ENCODE data around the gene HFE. TPM values are rescaled to one million over a fixed set of nuclear protein-coding genes. Genes with fewer than 3 reads are reported as not detected.

The HFE gene
- total and polyA plus RNA-seq, 2 of the 13 experiments (the other 11 are each of a cell fraction or from before 2014, with no cell fraction given): 3.7 to 6.3 TPM

DNA sequence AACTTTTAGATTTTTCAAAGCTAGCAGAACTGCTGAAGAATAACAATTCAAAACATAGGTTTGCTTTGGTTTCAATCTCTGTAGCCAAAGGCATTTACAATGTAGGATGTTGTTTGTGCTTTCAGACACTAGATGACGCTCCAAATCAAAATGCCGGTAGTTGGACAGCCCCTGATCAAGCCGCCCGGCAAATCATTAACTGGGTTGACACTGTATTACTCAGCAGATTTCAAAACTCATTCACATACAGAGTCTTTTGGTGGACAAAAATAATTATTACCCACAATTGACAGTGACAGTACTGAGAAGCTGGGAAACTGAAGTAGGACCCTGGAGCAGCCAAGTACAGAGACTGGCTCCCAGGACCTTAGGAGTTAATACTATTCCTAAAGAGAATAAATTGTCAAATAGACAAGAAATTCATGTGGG lies 21.3 kb upstream of the HFE start (continued):
- no peak for TF ChIP-seq ZNF710 (CRISPR knock-in tag; IDR thresholded peaks at IDR 0.05; ENCODE audit: borderline replicate concordance)
- TF ChIP-seq, protein P1, sequence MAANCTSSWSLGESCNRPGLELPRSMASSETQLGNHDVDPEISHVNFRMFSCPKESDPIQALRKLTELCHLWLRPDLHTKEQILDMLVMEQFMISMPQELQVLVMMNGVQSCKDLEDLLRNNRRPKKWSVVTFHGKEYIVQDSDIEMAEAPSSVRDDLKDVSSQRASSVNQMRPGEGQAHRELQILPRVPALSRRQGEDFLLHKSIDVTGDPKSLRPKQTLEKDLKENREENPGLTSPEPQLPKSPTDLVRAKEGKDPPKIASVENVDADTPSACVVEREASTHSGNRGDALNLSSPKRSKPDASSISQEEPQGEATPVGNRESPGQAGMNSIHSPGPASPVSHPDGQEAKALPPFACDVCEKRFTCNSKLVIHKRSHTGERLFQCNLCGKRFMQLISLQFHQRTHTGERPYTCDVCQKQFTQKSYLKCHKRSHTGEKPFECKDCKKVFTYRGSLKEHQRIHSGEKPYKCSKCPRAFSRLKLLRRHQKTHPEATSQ (CRISPR knock-in tag; IDR thresholded peaks at IDR 0.05; ENCODE audit: borderline replicate concordance): no peak
- TF ChIP-seq ZNF562 (CRISPR knock-in tag; IDR thresholded peaks at IDR 0.05; ENCODE audit: borderline replicate concordance): no peak
- TF ChIP-seq SMARCC2 (IDR thresholded peaks at IDR 0.05): no peak
- 0 out of 2 replicates have a peak, but pooled peaks have one; percentile 24 for TF ChIP-seq NR2F6 (IDR thresholded peaks at IDR 0.05)
- TF ChIP-seq NR2F6 (CRISPR knock-in tag; IDR thresholded peaks at IDR 0.05): peak; percentile 34; the same call in 1 of the 2 replicates
- TF ChIP-seq, protein P2, sequence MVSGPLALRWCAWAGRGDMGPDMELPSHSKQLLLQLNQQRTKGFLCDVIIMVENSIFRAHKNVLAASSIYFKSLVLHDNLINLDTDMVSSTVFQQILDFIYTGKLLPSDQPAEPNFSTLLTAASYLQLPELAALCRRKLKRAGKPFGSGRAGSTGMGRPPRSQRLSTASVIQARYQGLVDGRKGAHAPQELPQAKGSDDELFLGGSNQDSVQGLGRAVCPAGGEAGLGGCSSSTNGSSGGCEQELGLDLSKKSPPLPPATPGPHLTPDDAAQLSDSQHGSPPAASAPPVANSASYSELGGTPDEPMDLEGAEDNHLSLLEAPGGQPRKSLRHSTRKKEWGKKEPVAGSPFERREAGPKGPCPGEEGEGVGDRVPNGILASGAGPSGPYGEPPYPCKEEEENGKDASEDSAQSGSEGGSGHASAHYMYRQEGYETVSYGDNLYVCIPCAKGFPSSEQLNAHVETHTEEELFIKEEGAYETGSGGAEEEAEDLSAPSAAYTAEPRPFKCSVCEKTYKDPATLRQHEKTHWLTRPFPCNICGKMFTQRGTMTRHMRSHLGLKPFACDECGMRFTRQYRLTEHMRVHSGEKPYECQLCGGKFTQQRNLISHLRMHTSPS (CRISPR knock-in tag; IDR thresholded peaks at IDR 0.05; ENCODE audit: low read depth): no peak
- no peak for TF ChIP-seq ZNF446 (CRISPR knock-in tag; IDR thresholded peaks at IDR 0.05)
- TF ChIP-seq MZF1 (CRISPR knock-in tag; IDR thresholded peaks at IDR 0.05; ENCODE audit: borderline replicate concordance): no peak
- TF ChIP-seq DMTF1 (CRISPR knock-in tag; IDR thresholded peaks at IDR 0.05): no peak
- peak; percentile 49; the same call in 1 of the 2 replicates for TF ChIP-seq ZFP36L1 (CRISPR knock-in tag; IDR thresholded peaks at IDR 0.05)
- peak; percentile 42 for TF ChIP-seq XRCC5 (optimal IDR thresholded peaks at IDR 0.05; ENCODE audit: low read length)
- no peak for TF ChIP-seq ZNF629 (CRISPR knock-in tag; conservative IDR thresholded peaks at IDR 0.05)
- TF ChIP-seq ZMAT5 (CRISPR knock-in tag; IDR thresholded peaks at IDR 0.05; ENCODE audit: borderline replicate concordance, low read depth): no peak
- no peak for TF ChIP-seq PHB2 (IDR thresholded peaks at IDR 0.05; ENCODE audit: partially characterized antibody)
- TF ChIP-seq ZBTB26 (CRISPR knock-in tag; IDR thresholded peaks at IDR 0.05; ENCODE audit: borderline replicate concordance): no peak; the same call in 1 of the 2 replicates
- no peak for TF ChIP-seq ZNF329 (CRISPR knock-in tag; IDR thresholded peaks at IDR 0.05; ENCODE audit: low read depth)
- TF ChIP-seq ETV6 (CRISPR knock-in tag; conservative IDR thresholded peaks at IDR 0.05): no peak
- no peak for TF ChIP-seq TGIF2 (CRISPR knock-in tag; IDR thresholded peaks at IDR 0.05)
- TF ChIP-seq NFE2L2 (IDR thresholded peaks at IDR 0.05; ENCODE audit: low read length): peak; percentile 97
- TF ChIP-seq ZNF460 (CRISPR knock-in tag; IDR thresholded peaks at IDR 0.05; ENCODE audit: borderline replicate concordance): no peak
- no peak for TF ChIP-seq ZNF205 (CRISPR knock-in tag; IDR thresholded peaks at IDR 0.05)
- TF ChIP-seq POLR2AphosphoS2 (IDR thresholded peaks at IDR 0.05; ENCODE audit: low read depth, low read length): no peak
